Pulmonary artery endothelial cell (primary cell): ENCODE data around the gene ZNF860. TPM values are rescaled to one million over a fixed set of nuclear protein-coding genes. Genes with fewer than 3 reads are reported as not detected.
"Not testable (repeated sequence)": the region's sequence is repeated elsewhere in the genome, so short reads cannot be mapped to it uniquely, and the experiment has no call there.

Source experiments
- DNase-seq: peaks from one replicate; pipeline ENCODE4 v3.0.0-alpha.2; 2011; ENCODE audit warnings: low read depth, low spot score
- total RNA-seq: library from RNA; depleted of rRNA; stranded (reverse); fragments of >200 nt; gene quantifications from 2 replicates; pipeline ENCODE4 v1.2.3, GENCODE V29; 2014

ZNF860 gene
- total RNA-seq, 1 donor from 2014 or later: 1.6 TPM

- no peak for DNase-seq
Observed at GRCh38 chr3:31996195-31996594, 14.6 kb downstream of the ZNF860 start.

DNA sequence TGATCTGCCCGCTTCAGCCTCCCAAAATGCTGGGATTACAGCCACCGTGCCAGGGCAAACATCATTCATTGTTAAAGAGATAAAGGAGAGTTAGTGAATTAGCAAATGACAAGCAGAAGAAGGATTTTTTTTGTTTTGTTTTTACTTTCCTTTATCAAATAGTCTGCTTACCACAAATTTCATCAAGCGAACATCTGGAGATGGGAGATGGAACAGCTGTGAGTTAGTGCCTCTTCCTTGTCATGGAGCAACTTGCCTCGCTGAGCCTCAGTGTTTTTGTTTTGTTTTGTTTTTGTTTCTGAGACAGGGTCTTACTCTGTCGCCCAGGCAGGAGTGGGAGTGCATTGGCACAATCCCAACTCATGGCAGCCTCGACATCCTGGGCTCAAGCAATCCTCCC lies 15.9 kb downstream of the ZNF860 start:
- DNase-seq: no peak

- no peak for DNase-seq
Observed at GRCh38 chr3:31999907-32000439, 18.4 kb downstream of the ZNF860 start.

DNA sequence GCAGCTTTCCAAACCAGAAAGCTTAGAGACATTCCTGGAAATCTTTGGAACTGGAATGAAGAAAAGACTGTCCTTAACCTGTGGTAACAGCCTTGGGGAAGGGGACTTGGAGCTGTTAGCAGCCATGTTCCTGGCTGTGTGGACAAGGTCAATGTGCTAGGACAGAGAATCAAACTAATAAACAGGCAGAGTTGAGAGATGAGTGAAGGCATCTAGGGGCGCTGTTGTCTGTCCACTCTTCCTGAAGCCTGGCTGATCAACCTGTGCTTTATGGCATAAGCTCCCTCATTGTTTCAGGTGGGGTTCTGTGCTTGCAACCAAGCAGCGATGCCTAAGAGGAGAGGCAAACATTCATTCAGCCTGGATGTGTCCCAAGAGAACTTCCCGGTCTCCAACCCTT lies 19.3 kb downstream of the ZNF860 start:
- no peak for DNase-seq

GRCh38 chr3:32002561-32003368 lies 21.2 kb downstream of the ZNF860 start:
- no peak for DNase-seq

- no peak for DNase-seq
Observed at GRCh38 chr3:32003380-32003779, 21.8 kb downstream of the ZNF860 start.

DNA sequence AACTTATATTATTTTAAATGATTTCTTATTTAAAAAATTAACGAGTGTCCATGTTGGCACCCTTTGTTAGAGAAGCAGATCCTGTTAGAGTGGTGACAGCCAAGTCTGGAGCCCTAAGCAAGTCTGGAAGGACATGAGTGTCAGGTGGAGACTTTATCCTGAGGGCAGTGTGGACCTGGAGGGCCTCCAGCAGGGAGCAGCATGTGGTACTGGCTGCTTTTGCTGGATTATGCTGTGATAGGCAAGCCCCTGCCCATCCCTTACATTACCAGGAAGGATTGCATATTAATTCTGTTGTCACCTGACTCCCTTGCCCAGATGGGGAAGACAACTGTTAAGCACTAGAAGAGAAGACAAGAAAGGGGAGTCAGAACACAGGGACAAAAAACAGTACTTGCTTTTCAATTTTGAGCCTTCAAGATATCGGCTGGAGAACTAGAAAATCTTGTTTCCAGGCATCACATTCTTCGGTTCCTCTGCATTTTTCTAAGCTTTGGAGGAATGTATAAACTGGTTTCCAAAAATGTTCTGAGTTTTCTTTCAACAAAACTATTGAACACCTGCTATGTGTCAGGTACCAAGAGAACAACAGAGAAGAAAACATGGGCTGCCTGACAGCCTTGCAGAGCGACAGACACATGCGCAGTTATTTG lies 22.7 kb downstream of the ZNF860 start:
- no peak for DNase-seq

GRCh38 chr3:32009101-32009500 lies 27.6 kb downstream of the ZNF860 start:
- no peak for DNase-seq

GRCh38 chr3:32009957-32010356 lies 28.4 kb downstream of the ZNF860 start:
- no peak for DNase-seq

GRCh38 chr3:32010699-32011098 lies 29.1 kb downstream of the ZNF860 start:
- not testable (repeated sequence) for DNase-seq

DNA sequence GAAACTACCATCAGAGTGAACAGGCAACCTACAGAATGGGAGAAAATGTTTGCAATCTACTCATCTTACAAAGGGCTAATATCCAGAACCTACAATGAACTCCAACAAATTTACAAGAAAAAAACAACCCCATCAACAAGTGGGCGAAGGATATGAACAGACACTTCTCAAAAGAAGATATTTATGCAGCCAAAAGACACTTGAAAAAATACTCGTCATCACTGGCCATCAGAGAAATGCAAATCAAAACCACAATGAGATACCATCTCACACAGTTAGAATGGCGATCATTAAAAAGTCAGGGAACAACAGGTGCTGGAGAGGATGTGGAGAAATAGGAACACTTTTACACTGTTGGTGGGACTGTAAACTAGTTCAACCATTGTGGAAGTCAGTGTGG lies 34.1 kb downstream of the ZNF860 start:
- DNase-seq: not testable (repeated sequence)

DNA sequence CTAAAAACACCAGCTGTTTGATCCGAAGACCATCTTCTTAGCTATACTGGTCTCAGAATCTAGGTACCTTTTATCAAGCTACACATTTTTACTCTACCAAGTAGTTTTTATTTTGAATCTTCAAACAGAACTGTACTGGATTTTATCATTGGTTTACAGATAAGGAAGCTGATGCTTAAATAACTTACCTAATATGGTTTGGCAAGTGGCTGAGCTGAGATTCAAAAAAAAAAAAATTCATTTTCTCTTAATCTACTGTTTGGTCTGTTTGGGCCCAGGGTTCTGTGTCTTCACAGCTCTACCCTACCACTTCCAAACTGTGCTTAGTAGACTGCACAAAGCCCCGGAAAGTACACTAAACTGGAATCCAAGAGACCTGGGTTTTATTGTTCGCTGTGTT lies 35.7 kb downstream of the ZNF860 start:
- DNase-seq: no peak

DNA sequence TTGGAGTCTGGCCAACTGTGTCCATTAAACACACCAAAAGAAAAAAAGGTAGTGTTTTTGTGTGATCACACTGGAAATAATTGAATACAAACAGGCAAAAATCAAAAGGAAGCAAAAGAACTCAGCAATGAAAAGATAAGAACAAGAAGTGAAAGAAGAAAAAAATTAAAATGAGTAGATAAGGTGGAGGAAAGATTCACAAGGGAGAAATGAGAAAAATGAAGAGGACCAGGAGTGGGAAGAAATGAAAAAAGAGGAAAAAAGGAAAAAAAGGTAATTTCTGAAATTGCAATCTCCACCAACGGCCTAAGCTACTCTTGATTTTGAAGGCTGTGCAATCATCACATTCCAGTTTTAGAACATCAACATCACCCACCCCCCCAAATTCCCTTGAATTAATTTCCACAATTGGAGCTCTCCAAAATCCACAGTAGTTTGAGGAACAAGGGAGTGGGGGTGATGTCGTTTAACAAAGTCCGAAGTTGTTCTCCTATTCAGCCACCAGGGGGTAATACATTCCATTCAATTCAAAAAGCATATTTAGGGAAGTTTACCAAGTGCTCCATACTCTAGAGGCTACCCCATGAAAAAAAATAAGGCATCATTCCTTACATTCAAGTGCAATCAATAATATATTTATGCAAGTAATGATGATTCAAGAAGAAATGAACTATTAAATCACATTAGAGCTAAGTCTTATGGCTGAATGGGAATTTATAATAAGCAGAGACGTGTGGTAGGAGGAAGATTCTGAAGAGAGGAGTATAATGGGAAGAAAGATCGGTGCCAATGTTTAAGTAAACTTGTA lies 37.4 kb downstream of the ZNF860 start:
- peak; percentile 8 for DNase-seq

GRCh38 chr3:32021155-32021554 lies 39.6 kb downstream of the ZNF860 start:
- no peak for DNase-seq

- no peak for DNase-seq
Observed at GRCh38 chr3:32021748-32022147, 40.2 kb downstream of the ZNF860 start.

- DNase-seq: no peak
Observed at GRCh38 chr3:32022947-32023346, 41.4 kb downstream of the ZNF860 start.

- no peak for DNase-seq
Observed at GRCh38 chr3:32026593-32026992, 45.0 kb downstream of the ZNF860 start.

DNA sequence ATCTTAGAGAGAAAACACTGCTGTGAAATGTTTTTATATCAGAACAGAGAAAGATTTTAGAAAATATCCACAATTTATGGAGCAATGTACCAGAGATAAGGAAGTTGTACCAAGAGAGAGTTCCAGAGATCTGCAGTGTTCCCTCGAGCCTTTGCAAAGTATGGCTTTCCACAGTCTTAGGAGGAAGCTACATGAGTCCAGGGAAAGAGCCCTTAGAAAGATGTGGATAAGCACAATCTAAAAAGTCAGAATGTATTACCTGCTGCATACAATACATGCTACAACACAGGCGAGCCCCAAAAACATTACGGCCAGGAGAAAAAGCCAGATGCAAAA lies 56.4 kb downstream of the ZNF860 start:
- no peak for DNase-seq

GRCh38 chr3:32041316-32041715 lies 59.8 kb downstream of the ZNF860 start:
- no peak for DNase-seq
